GM12878 (cell line): Measurements from ENCODE around the gene CLEC18B. TPM values are rescaled to one million over a fixed set of nuclear protein-coding genes. Genes with fewer than 3 reads are reported as not detected.
"Not testable (repeated sequence)": the region's sequence is repeated elsewhere in the genome, so short reads cannot be mapped to it uniquely, and the experiment has no call there.

Experiments
- ATAC-seq: fragments of 200-7000 bp; cut with Tn5 transposase; 3 replicates; pipeline ENCODE4 v1.9.1; 2020; ENCODE audit warnings: mild to moderate bottlenecking, moderate library complexity
- BruUV-seq: library from RNA; stranded (reverse); fragments of 400-500 nt; replicated peaks from 2 replicates; lab custom pipeline; 2021; lab: Mats Ljungman, UMichigan
- CTCF ChIA-PET: fragments of 300-600 bp; sonication (Branson Sonifier 250); formaldehyde crosslinking; extraction: SDS; loops from one replicate; lab custom pipeline; 2021; ENCODE audit warnings: inconsistent platforms; lab: Yijun Ruan, JAX
- POLR2A ChIA-PET: fragments of 350-600 bp; formaldehyde crosslinking; extraction: SDS; loops from one replicate; lab custom pipeline; 2021; ENCODE audit warnings: inconsistent platforms; lab: Charles Lee
- RAD21 ChIA-PET: fragments of 300-600 bp; sonication (Branson Sonifier 250); formaldehyde crosslinking; loops from one replicate; lab custom pipeline; 2023; ENCODE audit warnings: antibody characterized with exemption; ENCODE audit not compliant: unreplicated experiment; lab: Charles Lee
- SMC1A ChIA-PET: fragments of 300-600 bp; sonication (Branson Sonifier 250); formaldehyde crosslinking; loops from one replicate; lab custom pipeline; 2023; ENCODE audit not compliant: unreplicated experiment, uncharacterized antibody; lab: Charles Lee
- DNase-seq: peaks from one replicate; pipeline ENCODE4 v3.0.0-alpha.2; 2011; ENCODE audit warnings: low read depth, low spot score
- FAIRE-seq: peaks from 3 replicates; lab custom pipeline; 2011; peaks lifted over from hg19 to GRCh38; lab: Jason Lieb, UNC
- H2AFZ ChIP-seq: 2 replicates; pipeline ENCODE4 v1.6.0; 2011; ENCODE audit warnings: low read depth, low read length, control low read depth; ENCODE audit not compliant: control insufficient read depth
- H3K27ac ChIP-seq: 2 replicates; pipeline ENCODE4 v1.5.1; 2011; ENCODE audit warnings: control low read depth; ENCODE audit not compliant: control insufficient read depth, insufficient read depth
- H3K27me3 ChIP-seq, 2 experiments: replicated peaks in 1 of 2; 2 replicates each; pipeline versions ENCODE4 v1.6.0 to v1.6.1; 2011; ENCODE audit warnings: low read length in 1 of 2; ENCODE audit not compliant: control insufficient read depth in 2 of 2, insufficient read depth in 2 of 2
- H3K36me3 ChIP-seq, 2 experiments: 2 replicates each; pipeline ENCODE4 v1.5.1; 2011; ENCODE audit warnings: low read length in 1 of 2; ENCODE audit not compliant: control insufficient read depth in 2 of 2, insufficient read depth in 2 of 2
- H3K4me1 ChIP-seq: 2 replicates; pipeline ENCODE4 v1.6.1; 2011; ENCODE audit warnings: mild to moderate bottlenecking, low read length, moderate library complexity, mixed read lengths; ENCODE audit not compliant: control insufficient read depth, insufficient read depth
- H3K4me2 ChIP-seq: 2 replicates; pipeline ENCODE4 v1.6.0; 2011; ENCODE audit warnings: control low read depth; ENCODE audit not compliant: control insufficient read depth, insufficient read depth
- H3K4me3 ChIP-seq: fragments of 200-600 bp; sonication (generic); 2 replicates; pipeline ENCODE4 v1.5.1; 2016
- H3K79me2 ChIP-seq: 2 replicates; pipeline ENCODE4 v1.6.0; 2011; ENCODE audit warnings: low read length; ENCODE audit not compliant: control insufficient read depth, insufficient read depth
- H3K9ac ChIP-seq: 2 replicates; pipeline ENCODE4 v1.8.0; 2011; ENCODE audit warnings: low read length, control low read depth, mixed read lengths; ENCODE audit not compliant: control insufficient read depth, insufficient read depth
- H3K9me3 ChIP-seq: replicated peaks from 3 replicates; pipeline ENCODE4 v1.5.1; 2011; ENCODE audit warnings: mild to moderate bottlenecking, low read length; ENCODE audit not compliant: control insufficient read depth, insufficient read depth
- H4K20me1 ChIP-seq: 2 replicates; pipeline ENCODE4 v1.6.0; 2011; ENCODE audit not compliant: control insufficient read depth, insufficient read depth
- BCLAF1 ChIP-seq: fragments of 450-650 bp; IDR thresholded peaks from 2 replicates; pipeline ENCODE4 v1.6.1; 2017; ENCODE audit warnings: antibody characterized with exemption, mild to moderate bottlenecking, moderate library complexity
- TAF1 ChIP-seq: IDR thresholded peaks from 2 replicates; pipeline ENCODE4 v1.6.1; 2011; ENCODE audit warnings: mild to moderate bottlenecking, low read depth, low read length, borderline replicate concordance
- WGBS: methylation state at CpG from one replicate; pipeline ENCODE4 v1.1.6; 2016; ENCODE audit warnings: low lambda C conversion rate; ENCODE audit not compliant: insufficient replicate concordance, insufficient coverage; ENCODE audit errors: missing lambda C conversion rate; 5-methylcytosine and 5-hydroxymethylcytosine counted together
- in situ Hi-C: fragments of 300-500 bp; cut with MboI; formaldehyde crosslinking; loops from 9 replicates; pipeline ENCODE4 v1.14.3; 2018; ENCODE audit warnings: mixed read lengths
- intact Hi-C: fragments of 100-400 bp; cut with micrococcal nuclease; formaldehyde crosslinking; loops from one replicate; pipeline ENCODE4 v1.14.2; 2022; ENCODE audit not compliant: unreplicated experiment
- polyA plus RNA-seq, 11 experiments: library from polyadenylated mRNA; depleted of rRNA in 4 of 11; unstranded in 6 of 11; stranded (reverse) in 5 of 11; fragments of >200 nt; fragmentation: Nextera tagmentation in 4 of 11; fragmentation: Illumina TruSeq in 1 of 11; extraction: Ambion mirVana in 4 of 11; extraction: Trizol in 1 of 11; gene quantifications; 1 replicate in 1 of 11; 2 replicates in 10 of 11; pipeline versions ENCODE4 v1.2.1 to v1.2.3, GENCODE V29; 2011 to 2016; ENCODE audit warnings: inconsistent platforms in 2 of 11, missing spikeins in 2 of 11, low read depth in 1 of 11
- total RNA-seq, 4 experiments: library from RNA; depleted of rRNA in 3 of 4; stranded (reverse); fragments of >200 nt in 3 of 4; fragmentation: Illumina TruSeq in 1 of 4; extraction: Trizol in 1 of 4; gene quantifications; 2 replicates each; pipeline versions ENCODE4 v1.2.1 to v1.2.3, GENCODE V29; 2013 to 2021
- TF ChIP-seq, protein P1 (sequence below): IDR thresholded peaks from 2 replicates; pipeline ENCODE4 v1.6.1; 2011; ENCODE audit warnings: mild to moderate bottlenecking, low read depth, low read length, moderate library complexity; ENCODE audit not compliant: insufficient replicate concordance

The CLEC18B gene
- total and polyA plus RNA-seq, 10 of the 15 experiments (the other 5 are each of a cell fraction or from before 2014, with no cell fraction given) = 0.03 to 0.32 (median 0.18) TPM; not detected in 6

DNA sequence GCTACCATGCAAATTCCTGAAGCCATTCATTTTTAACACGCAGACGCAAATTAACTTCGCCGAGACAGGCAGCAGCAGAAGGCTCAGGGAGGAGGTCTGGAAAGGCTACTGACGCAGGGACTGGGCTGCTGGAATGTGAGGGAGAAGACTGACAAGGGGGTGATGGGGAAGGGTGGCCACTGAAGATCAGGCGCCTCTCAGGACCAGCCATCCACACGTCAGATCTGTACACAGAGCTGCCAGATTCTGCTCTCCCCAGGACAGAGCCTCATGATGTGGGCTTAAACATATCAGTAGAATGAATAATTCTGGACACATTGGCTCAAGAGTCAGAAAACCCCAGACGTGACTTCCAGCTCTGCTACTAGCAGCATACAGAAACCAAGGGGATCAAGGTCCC is 25.6 kb upstream of the CLEC18B start (continued):
- TF ChIP-seq BCLAF1 (no peak), TAF1 (no peak)
- TF ChIP-seq, protein P1, sequence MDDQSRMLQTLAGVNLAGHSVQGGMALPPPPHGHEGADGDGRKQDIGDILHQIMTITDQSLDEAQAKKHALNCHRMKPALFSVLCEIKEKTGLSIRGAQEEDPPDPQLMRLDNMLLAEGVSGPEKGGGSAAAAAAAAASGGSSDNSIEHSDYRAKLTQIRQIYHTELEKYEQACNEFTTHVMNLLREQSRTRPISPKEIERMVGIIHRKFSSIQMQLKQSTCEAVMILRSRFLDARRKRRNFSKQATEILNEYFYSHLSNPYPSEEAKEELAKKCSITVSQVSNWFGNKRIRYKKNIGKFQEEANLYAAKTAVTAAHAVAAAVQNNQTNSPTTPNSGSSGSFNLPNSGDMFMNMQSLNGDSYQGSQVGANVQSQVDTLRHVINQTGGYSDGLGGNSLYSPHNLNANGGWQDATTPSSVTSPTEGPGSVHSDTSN = no peak

DNA sequence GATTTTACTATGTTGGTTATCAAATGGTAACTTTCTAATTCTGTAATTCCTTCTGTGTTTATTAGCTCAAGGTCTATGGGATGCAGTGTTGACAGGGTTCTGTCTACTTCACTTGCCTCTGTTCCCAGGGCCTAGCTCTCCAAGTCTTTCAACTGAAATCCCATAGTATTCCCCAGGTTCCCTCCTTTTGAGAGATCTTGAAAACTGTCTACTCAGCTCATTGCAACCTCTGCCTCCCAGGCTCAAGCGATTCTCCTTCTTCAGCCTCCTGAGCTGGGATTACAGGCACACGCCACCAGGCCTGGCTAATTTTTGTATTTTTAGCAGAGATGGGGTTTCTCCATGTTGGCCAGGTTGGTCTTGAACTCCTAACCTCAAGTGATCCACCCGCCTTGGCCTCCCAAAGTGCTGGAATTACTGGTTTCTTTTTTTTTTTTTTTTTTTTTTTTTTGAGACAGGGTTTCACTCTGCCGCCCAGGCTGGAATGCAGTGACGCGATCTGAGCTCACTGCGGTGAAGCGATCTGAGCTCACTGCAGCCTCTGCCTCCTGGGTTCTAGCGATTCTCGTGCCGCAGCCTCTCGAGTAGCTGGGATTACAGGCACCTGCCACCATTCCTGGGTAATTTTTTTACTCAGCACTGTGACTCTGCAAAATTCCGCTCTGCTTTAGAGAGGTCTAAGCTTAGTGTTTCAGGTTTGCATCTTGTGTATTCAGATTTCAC is 22.5 kb upstream of the CLEC18B start:
- H3K79me2 ChIP-seq, H3K27ac ChIP-seq, H3K27me3 ChIP-seq, in situ Hi-C loops, ATAC-seq, CTCF ChIA-PET, H3K9ac ChIP-seq, H3K9me3 ChIP-seq, BruUV-seq, DNase-seq, H4K20me1 ChIP-seq, H3K4me2 ChIP-seq, H2AFZ ChIP-seq, intact Hi-C loops, H3K4me1 ChIP-seq, H3K36me3 ChIP-seq, H3K4me3 ChIP-seq: not testable (repeated sequence)
- ChIA-PET RAD21 (interaction anchor here (0.6 kb wide), 1 partner anchor 134 kb away, joined by 3 read pairs; no protein-coding TSS in a partner anchor), SMC1A (interaction anchor here (0.6 kb wide), 1 partner anchor 219 kb away, joined by 3 read pairs; no protein-coding TSS in a partner anchor), POLR2A (interaction anchor here (0.6 to 0.7 kb wide), 2 partner anchors 149 to 1903 kb away, joined by 3 to 4 read pairs; no protein-coding TSS in a partner anchor)
- FAIRE-seq = peak; percentile 13
- WGBS = over 99% methylated on average over 12 of the region's 13 CpGs
